ENCODE measurements around the gene UGT1A1.

Gene UGT1A1

GRCh38 chr2:233761040-233761769 lies 1.1 kb downstream of the UGT1A1 start:
- Histone ChIP-seq H3K36me3 (ENCODE audit: control insufficient read depth in 4 of 4, insufficient read depth in 4 of 4, low read length in 3 of 4) (no peaks in the 10 kb centered on the region), H3K4me3 (ENCODE audit: control insufficient read depth in 1 of 7, extremely low read depth in 1 of 7, insufficient read depth in 4 of 7, low read depth in 2 of 7, low read length in 6 of 7) (no peak overlapping the region), H3K9me3 (ENCODE audit: control extremely low read depth in 1 of 5, control insufficient read depth in 4 of 5, insufficient read depth in 2 of 5, low read depth in 1 of 5, low read length in 4 of 5) (no peaks in the 10 kb centered on the region), H3K4me1 (ENCODE audit: control extremely low read depth in 1 of 4, control insufficient read depth in 4 of 4, insufficient read depth in 4 of 4, low read length in 3 of 4) (no peaks in the 10 kb centered on the region), H3K27me3 (replicated peaks in 2 of 5; ENCODE audit: control insufficient read depth in 4 of 5, insufficient read depth in 5 of 5, low read length in 4 of 5) (peaks cover 0 to 18% (median 4%) of the 10 kb centered on the region in 5 experiments), H3K27ac (ENCODE audit: insufficient read depth in 1 of 2, low read depth in 1 of 2, low read length in 2 of 2, poor library complexity in 1 of 2, severe bottlenecking in 2 of 2) (no peak overlapping the region)
- DNase-seq: no peak
- CTCF ChIA-PET: no interaction called here
- POLR2A ChIA-PET: no interaction called here
- 100% methylated on average over 2 of the region's 4 CpGs for WGBS (ENCODE audit: insufficient coverage)

GRCh38 chr2:233764264-233764663 lies 4.2 kb downstream of the UGT1A1 start:
- no peak overlapping the region for H3K4me3 ChIP-seq (ENCODE audit: control insufficient read depth in 1 of 7, extremely low read depth in 1 of 7, insufficient read depth in 4 of 7, low read depth in 2 of 7, low read length in 6 of 7)
- H3K4me1 ChIP-seq (ENCODE audit: control extremely low read depth in 1 of 4, control insufficient read depth in 4 of 4, insufficient read depth in 4 of 4, low read length in 3 of 4): no peaks in the 10 kb centered on the region
- DNase-seq: no peak
- H3K27me3 ChIP-seq (replicated peaks in 2 of 5; ENCODE audit: control insufficient read depth in 4 of 5, insufficient read depth in 5 of 5, low read length in 4 of 5): peaks cover 0 to 20% (median 6%) of the 10 kb centered on the region in 5 experiments
- no peaks in the 10 kb centered on the region for H3K9me3 ChIP-seq (ENCODE audit: control extremely low read depth in 1 of 5, control insufficient read depth in 4 of 5, insufficient read depth in 2 of 5, low read depth in 1 of 5, low read length in 4 of 5)
- no peaks in the 10 kb centered on the region for H3K36me3 ChIP-seq (ENCODE audit: control insufficient read depth in 4 of 4, insufficient read depth in 4 of 4, low read length in 3 of 4)
- ChIA-PET POLR2A (no interaction called here), CTCF (no interaction called here)
- 88% methylated on average over 7 of the region's 7 CpGs for WGBS (ENCODE audit: insufficient coverage)
- no peak overlapping the region for H3K27ac ChIP-seq (ENCODE audit: insufficient read depth in 1 of 2, low read depth in 1 of 2, low read length in 2 of 2, poor library complexity in 1 of 2, severe bottlenecking in 2 of 2)

DNA sequence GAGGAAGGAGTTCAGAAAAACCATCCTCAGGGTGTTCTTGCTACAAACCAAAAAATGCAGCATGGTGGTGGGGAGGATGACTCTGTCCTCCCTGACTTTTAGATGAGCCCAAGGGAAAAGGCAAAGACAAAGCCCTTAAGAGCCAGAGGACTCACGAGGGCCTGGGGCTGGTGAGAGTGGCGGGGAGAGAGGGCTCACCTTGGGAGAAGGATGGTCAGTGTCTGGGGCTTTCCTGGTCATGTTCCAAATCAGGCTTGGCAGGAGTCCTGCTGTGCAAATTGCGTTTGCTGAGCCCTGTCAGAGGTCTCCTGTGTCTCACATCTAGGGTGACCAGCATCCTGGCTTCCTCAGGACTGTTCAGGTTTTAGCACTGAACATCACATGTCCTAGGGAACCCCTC lies 4.7 kb downstream of the UGT1A1 start:
- H3K36me3 ChIP-seq (ENCODE audit: control insufficient read depth in 4 of 4, insufficient read depth in 4 of 4, low read length in 3 of 4): no peaks in the 10 kb centered on the region
- H3K4me3 ChIP-seq (ENCODE audit: control insufficient read depth in 1 of 7, extremely low read depth in 1 of 7, insufficient read depth in 4 of 7, low read depth in 2 of 7, low read length in 6 of 7): no peak overlapping the region
- H3K27ac ChIP-seq (ENCODE audit: insufficient read depth in 1 of 2, low read depth in 1 of 2, low read length in 2 of 2, poor library complexity in 1 of 2, severe bottlenecking in 2 of 2): no peak overlapping the region
- H3K9me3 ChIP-seq (ENCODE audit: control extremely low read depth in 1 of 5, control insufficient read depth in 4 of 5, insufficient read depth in 2 of 5, low read depth in 1 of 5, low read length in 4 of 5): no peaks in the 10 kb centered on the region
- 89% methylated on average over 3 of the region's 3 CpGs for WGBS (ENCODE audit: insufficient coverage)
- ChIA-PET POLR2A (no interaction called here), CTCF (no interaction called here)
- H3K27me3 ChIP-seq (replicated peaks in 2 of 5; ENCODE audit: control insufficient read depth in 4 of 5, insufficient read depth in 5 of 5, low read length in 4 of 5): peaks cover 0 to 20% (median 6%) of the 10 kb centered on the region in 5 experiments
- no peak for DNase-seq
- H3K4me1 ChIP-seq (ENCODE audit: control extremely low read depth in 1 of 4, control insufficient read depth in 4 of 4, insufficient read depth in 4 of 4, low read length in 3 of 4): no peaks in the 10 kb centered on the region

- 100% methylated on average over 1 of the region's 4 CpGs for WGBS (ENCODE audit: insufficient coverage)
- H3K4me3 ChIP-seq (ENCODE audit: control insufficient read depth in 1 of 7, extremely low read depth in 1 of 7, insufficient read depth in 4 of 7, low read depth in 2 of 7, low read length in 6 of 7): no peak overlapping the region
- POLR2A ChIA-PET: no interaction called here
- CTCF ChIA-PET: no interaction called here
- no peak for DNase-seq
- peaks cover 0 to 20% (median 8%) of the 10 kb centered on the region in 5 experiments for H3K27me3 ChIP-seq (replicated peaks in 2 of 5; ENCODE audit: control insufficient read depth in 4 of 5, insufficient read depth in 5 of 5, low read length in 4 of 5)
- H3K27ac ChIP-seq (ENCODE audit: insufficient read depth in 1 of 2, low read depth in 1 of 2, low read length in 2 of 2, poor library complexity in 1 of 2, severe bottlenecking in 2 of 2): no peak overlapping the region
- no peaks in the 10 kb centered on the region for H3K36me3 ChIP-seq (ENCODE audit: control insufficient read depth in 4 of 4, insufficient read depth in 4 of 4, low read length in 3 of 4)
- no peaks in the 10 kb centered on the region for H3K9me3 ChIP-seq (ENCODE audit: control extremely low read depth in 1 of 5, control insufficient read depth in 4 of 5, insufficient read depth in 2 of 5, low read depth in 1 of 5, low read length in 4 of 5)
- H3K4me1 ChIP-seq (ENCODE audit: control extremely low read depth in 1 of 4, control insufficient read depth in 4 of 4, insufficient read depth in 4 of 4, low read length in 3 of 4): no peaks in the 10 kb centered on the region
Observed at GRCh38 chr2:233766416-233766815, 6.3 kb downstream of the UGT1A1 start.

GRCh38 chr2:233768076-233768475 lies 8.0 kb downstream of the UGT1A1 start:
- no peaks in the 10 kb centered on the region for H3K4me1 ChIP-seq (ENCODE audit: control extremely low read depth in 1 of 4, control insufficient read depth in 4 of 4, insufficient read depth in 4 of 4, low read length in 3 of 4)
- no peak for DNase-seq
- H3K27me3 ChIP-seq (replicated peaks in 2 of 5; ENCODE audit: control insufficient read depth in 4 of 5, insufficient read depth in 5 of 5, low read length in 4 of 5): peaks cover 0 to 24% (median 8%) of the 10 kb centered on the region in 5 experiments
- POLR2A ChIA-PET: no interaction called here
- H3K9me3 ChIP-seq (ENCODE audit: control extremely low read depth in 1 of 5, control insufficient read depth in 4 of 5, insufficient read depth in 2 of 5, low read depth in 1 of 5, low read length in 4 of 5): no peaks in the 10 kb centered on the region
- CTCF ChIA-PET: no interaction called here
- no peak overlapping the region for H3K27ac ChIP-seq (ENCODE audit: insufficient read depth in 1 of 2, low read depth in 1 of 2, low read length in 2 of 2, poor library complexity in 1 of 2, severe bottlenecking in 2 of 2)
- H3K4me3 ChIP-seq (ENCODE audit: control insufficient read depth in 1 of 7, extremely low read depth in 1 of 7, insufficient read depth in 4 of 7, low read depth in 2 of 7, low read length in 6 of 7): no peak overlapping the region
- WGBS (ENCODE audit: insufficient coverage): 80% methylated on average over 4 of the region's 4 CpGs
- H3K36me3 ChIP-seq (ENCODE audit: control insufficient read depth in 4 of 4, insufficient read depth in 4 of 4, low read length in 3 of 4): no peaks in the 10 kb centered on the region

- WGBS (ENCODE audit: insufficient coverage): 91% methylated on average over 7 of the region's 9 CpGs
- H3K27ac ChIP-seq (ENCODE audit: insufficient read depth in 1 of 2, low read depth in 1 of 2, low read length in 2 of 2, poor library complexity in 1 of 2, severe bottlenecking in 2 of 2): no peak overlapping the region
- H3K27me3 ChIP-seq (replicated peaks in 2 of 5; ENCODE audit: control insufficient read depth in 4 of 5, insufficient read depth in 5 of 5, low read length in 4 of 5): peaks cover 0 to 17% (median 4%) of the 10 kb centered on the region in 5 experiments
- no peak for DNase-seq
- ChIA-PET CTCF (no interaction called here), POLR2A (no interaction called here)
- no peak overlapping the region for H3K4me3 ChIP-seq (ENCODE audit: control insufficient read depth in 1 of 7, extremely low read depth in 1 of 7, insufficient read depth in 4 of 7, low read depth in 2 of 7, low read length in 6 of 7)
- H3K4me1 ChIP-seq (ENCODE audit: control extremely low read depth in 1 of 4, control insufficient read depth in 4 of 4, insufficient read depth in 4 of 4, low read length in 3 of 4): no peaks in the 10 kb centered on the region
- no peaks in the 10 kb centered on the region for H3K36me3 ChIP-seq (ENCODE audit: control insufficient read depth in 4 of 4, insufficient read depth in 4 of 4, low read length in 3 of 4)
- no peaks in the 10 kb centered on the region for H3K9me3 ChIP-seq (ENCODE audit: control extremely low read depth in 1 of 5, control insufficient read depth in 4 of 5, insufficient read depth in 2 of 5, low read depth in 1 of 5, low read length in 4 of 5)
Observed at GRCh38 chr2:233769260-233769659, 9.2 kb downstream of the UGT1A1 start.

GRCh38 chr2:233772153-233772552 lies 12.1 kb downstream of the UGT1A1 start:
- Histone ChIP-seq H3K27ac (ENCODE audit: insufficient read depth in 1 of 2, low read depth in 1 of 2, low read length in 2 of 2, poor library complexity in 1 of 2, severe bottlenecking in 2 of 2) (no peak overlapping the region), H3K4me1 (ENCODE audit: control extremely low read depth in 1 of 4, control insufficient read depth in 4 of 4, insufficient read depth in 4 of 4, low read length in 3 of 4) (no peaks in the 10 kb centered on the region), H3K9me3 (ENCODE audit: control extremely low read depth in 1 of 5, control insufficient read depth in 4 of 5, insufficient read depth in 2 of 5, low read depth in 1 of 5, low read length in 4 of 5) (peaks cover 0 to 8% (median 2%) of the 10 kb centered on the region in 5 experiments), H3K4me3 (ENCODE audit: control insufficient read depth in 1 of 7, extremely low read depth in 1 of 7, insufficient read depth in 4 of 7, low read depth in 2 of 7, low read length in 6 of 7) (no peak overlapping the region), H3K36me3 (ENCODE audit: control insufficient read depth in 4 of 4, insufficient read depth in 4 of 4, low read length in 3 of 4) (no peaks in the 10 kb centered on the region), H3K27me3 (replicated peaks in 2 of 5; ENCODE audit: control insufficient read depth in 4 of 5, insufficient read depth in 5 of 5, low read length in 4 of 5) (peaks cover 0 to 5% (median 2%) of the 10 kb centered on the region in 5 experiments)
- DNase-seq: no peak
- POLR2A ChIA-PET: no interaction called here
- CTCF ChIA-PET: no interaction called here
- WGBS (ENCODE audit: insufficient coverage): 95% methylated on average over 10 of the region's 16 CpGs
